K562 treated with DMSO at 1 percent for 12 hours (cell line): Measurements from ENCODE around the gene FAM3C. TPM values are rescaled to one million over a fixed set of nuclear protein-coding genes. Genes with fewer than 3 reads are reported as not detected.

Source experiments
- total RNA-seq: library from RNA; unstranded; fragments of 300-600 nt; gene quantifications from 2 replicates; pipeline ENCODE4 v1.2.3, GENCODE V29; 2022; ENCODE audit not compliant: insufficient read depth

The FAM3C gene
- total RNA-seq = 17.1 and 36.9 TPM in 2 replicates

GRCh38 chr7:121395961-121396757 is at the start of gene FAM3C:
FAM3C (minus strand) TSS chr7:121396308; CDS start chr7:121382969, 13,339 bp downstream.

GRCh38 chr7:121328508-121329190 is 67.5 kb downstream of the FAM3C start, which contains the start of gene WNT16:
WNT16 (plus strand) TSS chr7:121329000; CDS start chr7:121329293, 293 bp downstream.

Other genes starting within 250 kb of the FAM3C start
- gene WNT16, start 67.3 kb downstream of the FAM3C start, total RNA-seq = not detected in 2 replicates